Osteocyte (in vitro differentiated cells): Measurements from ENCODE around the gene FBXL14. TPM values are rescaled to one million over a fixed set of nuclear protein-coding genes. Genes with fewer than 3 reads are reported as not detected.

Experiments
- DNase-seq: peaks from one replicate; pipeline ENCODE4 v3.0.0; 2021; ENCODE audit warnings: mixed read lengths; ENCODE audit not compliant: unreplicated experiment; ENCODE audit errors: extremely low spot score
- H3K27ac Mint-ChIP-seq: one replicate; pipeline ENCODE4 v1.8.0; 2021; ENCODE audit warnings: mild to moderate bottlenecking, mixed read lengths; ENCODE audit not compliant: unreplicated experiment
- H3K27me3 Mint-ChIP-seq: one replicate; pipeline ENCODE4 v1.8.0; 2021; ENCODE audit warnings: mixed read lengths; ENCODE audit not compliant: unreplicated experiment
- H3K36me3 Mint-ChIP-seq: one replicate; pipeline ENCODE4 v1.8.0; 2021; ENCODE audit warnings: mixed read lengths; ENCODE audit not compliant: unreplicated experiment
- H3K4me1 Mint-ChIP-seq: one replicate; pipeline ENCODE4 v1.8.0; 2021; ENCODE audit warnings: mixed read lengths; ENCODE audit not compliant: unreplicated experiment
- H3K4me3 Mint-ChIP-seq: one replicate; pipeline ENCODE4 v1.8.0; 2021; ENCODE audit warnings: mild to moderate bottlenecking, moderate library complexity, mixed read lengths; ENCODE audit not compliant: unreplicated experiment
- H3K9me3 Mint-ChIP-seq: one replicate; pipeline ENCODE4 v1.8.0; 2021; ENCODE audit warnings: mixed read lengths; ENCODE audit not compliant: unreplicated experiment
- total RNA-seq: library from RNA; stranded (reverse); gene quantifications from 2 replicates; pipeline ENCODE4 v1.2.1, GENCODE V29; 2021
- TF ChIP-seq, protein P1 (sequence below): fragments of 200-600 bp; sonication (generic); IDR thresholded peaks from 2 replicates; pipeline ENCODE4 v1.5.0; 2021; ENCODE audit warnings: antibody characterized with exemption, mild to moderate bottlenecking, moderate library complexity

The FBXL14 gene
- total RNA-seq, 1 donor from 2014 or later, result 9.1 TPM

DNA sequence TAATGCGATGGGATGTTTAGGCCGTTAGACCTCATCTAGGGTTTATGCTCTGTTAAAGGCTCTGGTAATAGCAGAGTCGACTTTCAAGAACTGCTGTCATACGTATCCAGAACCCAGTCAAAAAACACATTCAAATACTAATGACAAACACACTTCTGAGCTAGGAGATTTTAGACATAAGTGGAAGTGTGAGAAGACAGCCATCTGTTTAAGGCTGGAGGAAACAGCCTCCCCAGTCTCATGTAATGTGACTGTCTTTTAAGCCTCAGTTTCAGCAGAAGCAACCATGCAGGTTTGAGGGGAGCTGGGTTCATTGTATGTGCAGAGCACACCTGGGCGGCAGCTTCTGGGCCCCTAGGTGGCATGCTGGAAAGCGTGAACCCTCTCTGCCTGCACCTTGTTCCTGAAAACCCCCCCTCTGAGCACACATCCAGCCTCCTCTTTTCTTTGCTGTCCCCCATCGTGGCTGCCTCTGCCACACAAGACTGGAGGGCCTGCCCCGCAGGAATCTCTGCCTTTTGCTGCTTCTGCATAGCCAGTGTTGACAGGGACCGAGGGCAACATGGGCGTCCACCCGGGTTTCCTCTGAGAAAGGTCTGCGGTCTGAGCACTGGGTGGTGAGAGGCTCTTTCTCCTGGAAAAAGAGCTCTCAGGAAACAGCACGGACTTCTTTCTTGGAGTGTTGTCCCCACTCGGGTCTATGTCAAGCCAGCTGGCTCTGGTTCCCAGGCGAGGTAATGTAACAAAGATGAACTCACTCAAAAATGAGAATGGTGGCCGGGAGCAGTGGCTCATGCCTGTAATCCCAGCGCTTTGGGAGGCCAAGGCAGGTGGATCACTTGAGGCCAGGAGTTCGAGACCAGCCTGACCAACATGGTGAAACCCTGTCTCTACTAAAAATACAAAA is 46.2 kb upstream of the FBXL14 start:
- no peaks in the 10 kb centered on the region for H3K9me3 Mint-ChIP-seq
- TF ChIP-seq, protein P1, sequence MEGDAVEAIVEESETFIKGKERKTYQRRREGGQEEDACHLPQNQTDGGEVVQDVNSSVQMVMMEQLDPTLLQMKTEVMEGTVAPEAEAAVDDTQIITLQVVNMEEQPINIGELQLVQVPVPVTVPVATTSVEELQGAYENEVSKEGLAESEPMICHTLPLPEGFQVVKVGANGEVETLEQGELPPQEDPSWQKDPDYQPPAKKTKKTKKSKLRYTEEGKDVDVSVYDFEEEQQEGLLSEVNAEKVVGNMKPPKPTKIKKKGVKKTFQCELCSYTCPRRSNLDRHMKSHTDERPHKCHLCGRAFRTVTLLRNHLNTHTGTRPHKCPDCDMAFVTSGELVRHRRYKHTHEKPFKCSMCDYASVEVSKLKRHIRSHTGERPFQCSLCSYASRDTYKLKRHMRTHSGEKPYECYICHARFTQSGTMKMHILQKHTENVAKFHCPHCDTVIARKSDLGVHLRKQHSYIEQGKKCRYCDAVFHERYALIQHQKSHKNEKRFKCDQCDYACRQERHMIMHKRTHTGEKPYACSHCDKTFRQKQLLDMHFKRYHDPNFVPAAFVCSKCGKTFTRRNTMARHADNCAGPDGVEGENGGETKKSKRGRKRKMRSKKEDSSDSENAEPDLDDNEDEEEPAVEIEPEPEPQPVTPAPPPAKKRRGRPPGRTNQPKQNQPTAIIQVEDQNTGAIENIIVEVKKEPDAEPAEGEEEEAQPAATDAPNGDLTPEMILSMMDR, result no peak
- no peaks in the 10 kb centered on the region for H3K27me3 Mint-ChIP-seq
- no peak overlapping the region for H3K4me3 Mint-ChIP-seq
- peaks cover 20% of the 10 kb centered on the region for H3K36me3 Mint-ChIP-seq
- DNase-seq, result no peak
- peaks cover 8% of the 10 kb centered on the region for H3K4me1 Mint-ChIP-seq
- H3K27ac Mint-ChIP-seq, result no peak overlapping the region

GRCh38 chr12:1639538-1639937 is 45.2 kb upstream of the FBXL14 start:
- H3K36me3 Mint-ChIP-seq, result peaks cover 23% of the 10 kb centered on the region
- H3K9me3 Mint-ChIP-seq, result no peaks in the 10 kb centered on the region
- H3K4me1 Mint-ChIP-seq, result peaks cover 4% of the 10 kb centered on the region
- H3K27me3 Mint-ChIP-seq, result no peaks in the 10 kb centered on the region
- TF ChIP-seq, protein P1, result no peak
- no peak for DNase-seq
- H3K4me3 Mint-ChIP-seq, result no peak overlapping the region
- no peak overlapping the region for H3K27ac Mint-ChIP-seq

- Mint-ChIP-seq H3K27ac (no peak overlapping the region), H3K4me1 (peaks cover 5% of the 10 kb centered on the region), H3K9me3 (no peaks in the 10 kb centered on the region), H3K36me3 (peaks cover 29% of the 10 kb centered on the region), H3K4me3 (no peak overlapping the region), H3K27me3 (no peaks in the 10 kb centered on the region)
- TF ChIP-seq, protein P1, result no peak
- DNase-seq, result no peak
These were observed 43.8 kb upstream of the FBXL14 start for GRCh38 chr12:1638203-1638602.

DNA sequence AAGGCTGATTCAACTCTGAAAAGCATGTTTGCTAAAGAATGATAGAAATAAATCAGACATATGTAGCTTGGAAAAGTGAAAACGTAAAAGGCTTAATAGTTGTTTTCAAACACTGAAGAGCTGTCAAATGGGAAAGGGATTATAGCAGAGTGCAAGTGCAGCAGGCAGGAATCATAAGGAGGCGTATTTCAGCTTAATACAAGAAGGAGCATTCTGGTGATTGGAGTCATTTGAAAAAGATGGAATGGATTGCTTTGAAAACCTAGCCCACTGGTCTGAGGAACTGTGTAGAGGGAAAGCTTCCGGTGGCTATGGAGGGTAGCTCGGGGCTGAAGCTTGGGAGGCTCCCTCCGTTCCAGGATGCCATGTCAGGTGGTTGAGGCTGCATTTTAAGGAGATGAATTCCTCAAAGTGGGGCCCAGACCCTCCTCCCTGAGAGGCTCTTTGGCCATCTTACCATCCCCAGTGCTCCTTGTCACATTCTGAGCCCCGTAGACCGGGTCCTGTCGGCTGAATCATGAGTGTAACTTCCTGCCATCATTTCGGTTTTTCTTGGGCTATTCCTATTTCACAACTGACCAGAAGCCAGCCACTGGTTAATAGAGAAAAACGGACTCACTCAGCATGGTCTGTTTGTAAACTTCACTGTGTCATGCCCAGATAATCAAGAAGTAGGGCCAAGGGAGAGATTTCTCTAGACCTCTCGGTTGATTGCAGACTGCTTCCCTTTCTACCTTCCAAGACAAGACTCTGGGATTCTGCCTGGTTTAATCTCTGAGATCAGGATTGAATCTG is 41.1 kb upstream of the FBXL14 start:
- no peaks in the 10 kb centered on the region for H3K9me3 Mint-ChIP-seq
- TF ChIP-seq, protein P1, result no peak
- H3K27ac Mint-ChIP-seq, result no peak overlapping the region
- H3K36me3 Mint-ChIP-seq, result peaks cover 22% of the 10 kb centered on the region
- DNase-seq, result no peak
- peaks cover 19% of the 10 kb centered on the region for H3K4me1 Mint-ChIP-seq
- no peaks in the 10 kb centered on the region for H3K27me3 Mint-ChIP-seq
- H3K4me3 Mint-ChIP-seq, result no peak overlapping the region
